Measurements from ENCODE around the gene PCNX2.
A peak's percentile ranks its signal among the peaks of the same experiment; 100 is the strongest.

The PCNX2 gene

GRCh38 chr1:233240371-233240770 lies 55.2 kb downstream of the PCNX2 start:
- H4K20me1 ChIP-seq (ENCODE audit: insufficient read depth, low read length, poor library complexity, severe bottlenecking), result no peaks in the 10 kb centered on the region
- no peaks in the 10 kb centered on the region for H3K27me3 ChIP-seq (ENCODE audit: insufficient read depth, low read length, poor library complexity, severe bottlenecking)
- H3K4me1 ChIP-seq (ENCODE audit: insufficient read depth, low read length, poor library complexity, severe bottlenecking), result peaks cover 28% of the 10 kb centered on the region
- H3K9me2 ChIP-seq (replicated peaks; ENCODE audit: low read depth, low read length), result no peaks in the 10 kb centered on the region
- H3K4me3 ChIP-seq (ENCODE audit: low read length, poor library complexity, severe bottlenecking), result no peak overlapping the region
- no peak for TF ChIP-seq EZH2phosphoT487 (IDR thresholded peaks at IDR 0.05; ENCODE audit: borderline replicate concordance)
- no peak for TF ChIP-seq CTCF (conservative IDR thresholded peaks at IDR 0.05; ENCODE audit: low read length)
- no peaks in the 10 kb centered on the region for H3K9me3 ChIP-seq (ENCODE audit: insufficient read depth, low read depth, low read length)
- H3K4me2 ChIP-seq (ENCODE audit: low read depth, low read length, poor library complexity, severe bottlenecking), result no peak overlapping the region
- H3K79me2 ChIP-seq (ENCODE audit: insufficient read depth, low read length), result no peaks in the 10 kb centered on the region
- peak overlapping the region; percentile 59 for H3K9ac ChIP-seq (ENCODE audit: low read depth, low read length, poor library complexity, severe bottlenecking)
- H3F3A ChIP-seq (ENCODE audit: low read depth), result no peaks in the 10 kb centered on the region
- H2AFZ ChIP-seq (ENCODE audit: low read length), result no peak overlapping the region
- H3K36me3 ChIP-seq (ENCODE audit: insufficient read depth, low read length), result no peaks in the 10 kb centered on the region; the same call in 1 of the 2 replicates

GRCh38 chr1:233238884-233239431 lies 56.6 kb downstream of the PCNX2 start:
- Histone ChIP-seq H3K9me2 (replicated peaks; ENCODE audit: low read depth, low read length) (no peaks in the 10 kb centered on the region), H4K20me1 (ENCODE audit: insufficient read depth, low read length, poor library complexity, severe bottlenecking) (no peaks in the 10 kb centered on the region), H3F3A (ENCODE audit: low read depth) (no peaks in the 10 kb centered on the region), H3K4me3 (ENCODE audit: low read length, poor library complexity, severe bottlenecking) (no peak overlapping the region), H3K36me3 (ENCODE audit: insufficient read depth, low read length) (no peaks in the 10 kb centered on the region; the same call in 1 of the 2 replicates), H3K9ac (ENCODE audit: low read depth, low read length, poor library complexity, severe bottlenecking) (no peak overlapping the region), H3K4me2 (ENCODE audit: low read depth, low read length, poor library complexity, severe bottlenecking) (no peak overlapping the region), H3K4me1 (ENCODE audit: insufficient read depth, low read length, poor library complexity, severe bottlenecking) (peaks cover 20% of the 10 kb centered on the region), H2AFZ (ENCODE audit: low read length) (no peak overlapping the region), H3K27me3 (ENCODE audit: insufficient read depth, low read length, poor library complexity, severe bottlenecking) (no peaks in the 10 kb centered on the region), H3K79me2 (ENCODE audit: insufficient read depth, low read length) (no peaks in the 10 kb centered on the region), H3K9me3 (ENCODE audit: insufficient read depth, low read depth, low read length) (no peaks in the 10 kb centered on the region)
- no peak for TF ChIP-seq EZH2phosphoT487 (IDR thresholded peaks at IDR 0.05; ENCODE audit: borderline replicate concordance)
- peak; percentile 47 for TF ChIP-seq CTCF (conservative IDR thresholded peaks at IDR 0.05; ENCODE audit: low read length)

- Histone ChIP-seq H3F3A (ENCODE audit: low read depth) (no peaks in the 10 kb centered on the region), H4K20me1 (ENCODE audit: insufficient read depth, low read length, poor library complexity, severe bottlenecking) (no peaks in the 10 kb centered on the region), H3K27me3 (ENCODE audit: insufficient read depth, low read length, poor library complexity, severe bottlenecking) (no peaks in the 10 kb centered on the region), H3K4me1 (ENCODE audit: insufficient read depth, low read length, poor library complexity, severe bottlenecking) (peaks cover 19% of the 10 kb centered on the region), H3K36me3 (ENCODE audit: insufficient read depth, low read length) (no peaks in the 10 kb centered on the region; the same call in 1 of the 2 replicates), H3K9me2 (replicated peaks; ENCODE audit: low read depth, low read length) (no peaks in the 10 kb centered on the region), H3K4me2 (ENCODE audit: low read depth, low read length, poor library complexity, severe bottlenecking) (no peak overlapping the region), H3K9me3 (ENCODE audit: insufficient read depth, low read depth, low read length) (no peaks in the 10 kb centered on the region), H3K4me3 (ENCODE audit: low read length, poor library complexity, severe bottlenecking) (no peak overlapping the region), H3K79me2 (ENCODE audit: insufficient read depth, low read length) (no peaks in the 10 kb centered on the region), H2AFZ (ENCODE audit: low read length) (no peak overlapping the region), H3K9ac (ENCODE audit: low read depth, low read length, poor library complexity, severe bottlenecking) (no peak overlapping the region)
- TF ChIP-seq EZH2phosphoT487 (IDR thresholded peaks at IDR 0.05; ENCODE audit: borderline replicate concordance) (no peak), CTCF (conservative IDR thresholded peaks at IDR 0.05; ENCODE audit: low read length) (no peak)
Observed at GRCh38 chr1:233237647-233238046, 57.9 kb downstream of the PCNX2 start.

All from Loucy (cell line).